ENCODE measurements around the gene RNPEPL1. TPM values are rescaled to one million over a fixed set of nuclear protein-coding genes. Genes with fewer than 3 reads are reported as not detected.

The RNPEPL1 gene
- total RNA-seq, 1 experiment from 2014 or later = 28.4 TPM

- Histone ChIP-seq H3K9me3 (ENCODE audit: low read length) (no peaks in the 10 kb centered on the region), H2AFZ (ENCODE audit: low read length) (peak within 1 kb of the TSS; percentile 92; the same call in 1 of the 2 replicates), H3K9me2 (replicated peaks; ENCODE audit: insufficient read depth, low read length) (no peaks in the 10 kb centered on the region), H3K4me1 (ENCODE audit: low read length) (peaks cover 59% of the 10 kb centered on the region), H3K79me2 (ENCODE audit: low read length) (peaks cover 82% of the 10 kb centered on the region), H3K4me2 (ENCODE audit: low read depth, low read length, poor library complexity, severe bottlenecking) (peak within 1 kb of the TSS; percentile 86), H3K4me3 (ENCODE audit: low read length) (peak within 1 kb of the TSS; percentile 83), H4K20me1 (ENCODE audit: insufficient read depth, low read depth, low read length) (peaks cover 21% of the 10 kb centered on the region; the same call in 1 of the 2 replicates), H3K27ac (ENCODE audit: low read length) (peak within 1 kb of the TSS; percentile 98), H3K36me3 (ENCODE audit: insufficient read depth, low read length) (no peaks in the 10 kb centered on the region; the same call in 1 of the 2 replicates), H3K9ac (ENCODE audit: low read length) (peak within 1 kb of the TSS; percentile 93), H3K27me3 (ENCODE audit: low read length) (no peaks in the 10 kb centered on the region)
- peak; percentile 98 for DNase-seq
Observed at GRCh38 chr2:240586198-240586918, 18.1 kb downstream of the RNPEPL1 start, which contains the start of gene CAPN10. CAPN10 (plus strand) TSS chr2:240586734; CDS start chr2:240586912, 178 bp downstream.

- Histone ChIP-seq H3K9ac (ENCODE audit: low read length) (peak overlapping the region; percentile 93), H3K27ac (ENCODE audit: low read length) (peak overlapping the region; percentile 42), H3K4me3 (ENCODE audit: low read length) (peak overlapping the region; percentile 83), H3K27me3 (ENCODE audit: low read length) (no peaks in the 10 kb centered on the region), H2AFZ (ENCODE audit: low read length) (0 out of 2 replicates have a peak overlapping the region, but pooled peaks have one; percentile 25), H4K20me1 (ENCODE audit: insufficient read depth, low read depth, low read length) (peaks cover 21% of the 10 kb centered on the region; the same call in 1 of the 2 replicates), H3K36me3 (ENCODE audit: insufficient read depth, low read length) (no peaks in the 10 kb centered on the region; the same call in 1 of the 2 replicates), H3K79me2 (ENCODE audit: low read length) (peaks cover 82% of the 10 kb centered on the region), H3K9me3 (ENCODE audit: low read length) (no peaks in the 10 kb centered on the region), H3K4me2 (ENCODE audit: low read depth, low read length, poor library complexity, severe bottlenecking) (peak overlapping the region; percentile 86), H3K9me2 (replicated peaks; ENCODE audit: insufficient read depth, low read length) (no peaks in the 10 kb centered on the region), H3K4me1 (ENCODE audit: low read length) (peaks cover 51% of the 10 kb centered on the region)
- peak; percentile 87 for DNase-seq
Observed at GRCh38 chr2:240586919-240587800, 18.9 kb downstream of the RNPEPL1 start.

- H3K27ac ChIP-seq (ENCODE audit: low read length) = no peak overlapping the region
- no peaks in the 10 kb centered on the region for H3K9me3 ChIP-seq (ENCODE audit: low read length)
- peaks cover 23% of the 10 kb centered on the region; the same call in 1 of the 2 replicates for H4K20me1 ChIP-seq (ENCODE audit: insufficient read depth, low read depth, low read length)
- H3K27me3 ChIP-seq (ENCODE audit: low read length) = no peaks in the 10 kb centered on the region
- H3K9ac ChIP-seq (ENCODE audit: low read length) = peak overlapping the region; percentile 93
- DNase-seq = no peak
- H3K4me1 ChIP-seq (ENCODE audit: low read length) = peaks cover 41% of the 10 kb centered on the region
- no peaks in the 10 kb centered on the region for H3K36me3 ChIP-seq (ENCODE audit: insufficient read depth, low read length)
- H2AFZ ChIP-seq (ENCODE audit: low read length) = no peak overlapping the region
- H3K79me2 ChIP-seq (ENCODE audit: low read length) = peaks cover 74% of the 10 kb centered on the region
- H3K4me3 ChIP-seq (ENCODE audit: low read length) = peak overlapping the region; percentile 83
- H3K4me2 ChIP-seq (ENCODE audit: low read depth, low read length, poor library complexity, severe bottlenecking) = peak overlapping the region; percentile 86
- H3K9me2 ChIP-seq (replicated peaks; ENCODE audit: insufficient read depth, low read length) = no peaks in the 10 kb centered on the region
Observed at GRCh38 chr2:240588006-240588655, 19.8 kb downstream of the RNPEPL1 start.

- H3K9ac ChIP-seq (ENCODE audit: low read length) = peak overlapping the region; percentile 93
- H3K4me3 ChIP-seq (ENCODE audit: low read length) = peak overlapping the region; percentile 83; the same call in 1 of the 2 replicates
- no peak overlapping the region for H2AFZ ChIP-seq (ENCODE audit: low read length)
- peak overlapping the region; percentile 86 for H3K4me2 ChIP-seq (ENCODE audit: low read depth, low read length, poor library complexity, severe bottlenecking)
- H3K79me2 ChIP-seq (ENCODE audit: low read length) = peaks cover 69% of the 10 kb centered on the region
- peaks cover 28% of the 10 kb centered on the region; the same call in 1 of the 2 replicates for H4K20me1 ChIP-seq (ENCODE audit: insufficient read depth, low read depth, low read length)
- peaks cover 36% of the 10 kb centered on the region for H3K4me1 ChIP-seq (ENCODE audit: low read length)
- no peaks in the 10 kb centered on the region for H3K27me3 ChIP-seq (ENCODE audit: low read length)
- H3K9me3 ChIP-seq (ENCODE audit: low read length) = no peaks in the 10 kb centered on the region
- H3K36me3 ChIP-seq (ENCODE audit: insufficient read depth, low read length) = no peaks in the 10 kb centered on the region
- DNase-seq = no peak
- H3K9me2 ChIP-seq (replicated peaks; ENCODE audit: insufficient read depth, low read length) = no peaks in the 10 kb centered on the region
- H3K27ac ChIP-seq (ENCODE audit: low read length) = no peak overlapping the region
Observed at GRCh38 chr2:240588669-240589068, 20.4 kb downstream of the RNPEPL1 start.

GRCh38 chr2:240589375-240589774 lies 21.1 kb downstream of the RNPEPL1 start:
- no peaks in the 10 kb centered on the region for H3K9me3 ChIP-seq (ENCODE audit: low read length)
- no peak overlapping the region for H3K27ac ChIP-seq (ENCODE audit: low read length)
- H3K9ac ChIP-seq (ENCODE audit: low read length) = no peak overlapping the region
- H4K20me1 ChIP-seq (ENCODE audit: insufficient read depth, low read depth, low read length) = peaks cover 29% of the 10 kb centered on the region; the same call in 1 of the 2 replicates
- no peak for DNase-seq
- peaks cover 62% of the 10 kb centered on the region for H3K79me2 ChIP-seq (ENCODE audit: low read length)
- no peaks in the 10 kb centered on the region for H3K27me3 ChIP-seq (ENCODE audit: low read length)
- no peaks in the 10 kb centered on the region for H3K9me2 ChIP-seq (replicated peaks; ENCODE audit: insufficient read depth, low read length)
- H2AFZ ChIP-seq (ENCODE audit: low read length) = no peak overlapping the region
- H3K36me3 ChIP-seq (ENCODE audit: insufficient read depth, low read length) = no peaks in the 10 kb centered on the region
- no peak overlapping the region for H3K4me3 ChIP-seq (ENCODE audit: low read length)
- peaks cover 29% of the 10 kb centered on the region for H3K4me1 ChIP-seq (ENCODE audit: low read length)
- H3K4me2 ChIP-seq (ENCODE audit: low read depth, low read length, poor library complexity, severe bottlenecking) = no peak overlapping the region

GRCh38 chr2:240589850-240590525 lies 21.7 kb downstream of the RNPEPL1 start:
- Histone ChIP-seq H3K27me3 (ENCODE audit: low read length) (no peaks in the 10 kb centered on the region), H3K4me1 (ENCODE audit: low read length) (peaks cover 23% of the 10 kb centered on the region), H3K9me2 (replicated peaks; ENCODE audit: insufficient read depth, low read length) (no peaks in the 10 kb centered on the region), H3K4me2 (ENCODE audit: low read depth, low read length, poor library complexity, severe bottlenecking) (no peak overlapping the region), H3K9me3 (ENCODE audit: low read length) (no peaks in the 10 kb centered on the region), H3K4me3 (ENCODE audit: low read length) (no peak overlapping the region), H3K36me3 (ENCODE audit: insufficient read depth, low read length) (no peaks in the 10 kb centered on the region), H3K79me2 (ENCODE audit: low read length) (peaks cover 62% of the 10 kb centered on the region), H3K9ac (ENCODE audit: low read length) (no peak overlapping the region), H2AFZ (ENCODE audit: low read length) (no peak overlapping the region), H4K20me1 (ENCODE audit: insufficient read depth, low read depth, low read length) (peaks cover 29% of the 10 kb centered on the region; the same call in 1 of the 2 replicates), H3K27ac (ENCODE audit: low read length) (no peak overlapping the region)
- DNase-seq = no peak

GRCh38 chr2:240590681-240591111 lies 22.4 kb downstream of the RNPEPL1 start:
- DNase-seq = no peak
- H3K27me3 ChIP-seq (ENCODE audit: low read length) = no peaks in the 10 kb centered on the region
- H3K9me2 ChIP-seq (replicated peaks; ENCODE audit: insufficient read depth, low read length) = no peaks in the 10 kb centered on the region
- no peaks in the 10 kb centered on the region for H3K9me3 ChIP-seq (ENCODE audit: low read length)
- H3K4me2 ChIP-seq (ENCODE audit: low read depth, low read length, poor library complexity, severe bottlenecking) = no peak overlapping the region
- peaks cover 17% of the 10 kb centered on the region for H3K4me1 ChIP-seq (ENCODE audit: low read length)
- no peak overlapping the region for H3K4me3 ChIP-seq (ENCODE audit: low read length)
- H4K20me1 ChIP-seq (ENCODE audit: insufficient read depth, low read depth, low read length) = peaks cover 29% of the 10 kb centered on the region; the same call in 1 of the 2 replicates
- no peak overlapping the region for H2AFZ ChIP-seq (ENCODE audit: low read length)
- H3K27ac ChIP-seq (ENCODE audit: low read length) = no peak overlapping the region
- H3K79me2 ChIP-seq (ENCODE audit: low read length) = peaks cover 63% of the 10 kb centered on the region
- no peak overlapping the region for H3K9ac ChIP-seq (ENCODE audit: low read length)
- H3K36me3 ChIP-seq (ENCODE audit: insufficient read depth, low read length) = no peaks in the 10 kb centered on the region

Measured in Karpas-422 (cell line).